GM10266 (cell line): ENCODE measurements around the gene ATE1.
A peak's percentile ranks its signal among the peaks of the same experiment; 100 is the strongest.

ENCODE experiments used
- DNase-seq: peaks from one replicate; pipeline ENCODE4 v3.0.0; 2012; ENCODE audit errors: extremely low spot score
- TF ChIP-seq, protein P1 (sequence below): IDR thresholded peaks from 2 replicates; pipeline ENCODE4 v1.5.1; 2012; ENCODE audit warnings: mild to moderate bottlenecking, low read depth; ENCODE audit not compliant: control insufficient read depth, insufficient read depth; ENCODE audit errors: missing control alignments

The ATE1 gene

DNA sequence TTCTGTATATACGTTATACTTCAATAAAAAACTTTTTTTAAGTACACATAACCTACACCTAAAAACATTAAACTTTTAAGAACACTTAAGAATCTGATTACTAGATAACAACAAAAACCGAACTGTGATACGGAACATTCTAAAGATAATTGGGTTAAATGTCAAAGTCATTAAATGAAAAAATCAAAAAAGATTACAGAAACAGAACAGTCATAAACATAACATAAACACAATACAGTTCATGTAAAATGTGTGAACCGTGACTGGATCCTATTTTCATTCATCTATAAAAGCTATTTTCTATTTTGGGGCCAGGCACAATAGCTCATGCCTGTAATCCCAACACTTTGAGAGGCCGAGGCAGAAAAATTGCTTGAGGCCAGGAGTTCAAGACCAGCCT lies 38.6 kb downstream of the ATE1 start:
- TF ChIP-seq, protein P1, sequence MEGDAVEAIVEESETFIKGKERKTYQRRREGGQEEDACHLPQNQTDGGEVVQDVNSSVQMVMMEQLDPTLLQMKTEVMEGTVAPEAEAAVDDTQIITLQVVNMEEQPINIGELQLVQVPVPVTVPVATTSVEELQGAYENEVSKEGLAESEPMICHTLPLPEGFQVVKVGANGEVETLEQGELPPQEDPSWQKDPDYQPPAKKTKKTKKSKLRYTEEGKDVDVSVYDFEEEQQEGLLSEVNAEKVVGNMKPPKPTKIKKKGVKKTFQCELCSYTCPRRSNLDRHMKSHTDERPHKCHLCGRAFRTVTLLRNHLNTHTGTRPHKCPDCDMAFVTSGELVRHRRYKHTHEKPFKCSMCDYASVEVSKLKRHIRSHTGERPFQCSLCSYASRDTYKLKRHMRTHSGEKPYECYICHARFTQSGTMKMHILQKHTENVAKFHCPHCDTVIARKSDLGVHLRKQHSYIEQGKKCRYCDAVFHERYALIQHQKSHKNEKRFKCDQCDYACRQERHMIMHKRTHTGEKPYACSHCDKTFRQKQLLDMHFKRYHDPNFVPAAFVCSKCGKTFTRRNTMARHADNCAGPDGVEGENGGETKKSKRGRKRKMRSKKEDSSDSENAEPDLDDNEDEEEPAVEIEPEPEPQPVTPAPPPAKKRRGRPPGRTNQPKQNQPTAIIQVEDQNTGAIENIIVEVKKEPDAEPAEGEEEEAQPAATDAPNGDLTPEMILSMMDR = no peak
- no peak for DNase-seq

DNA sequence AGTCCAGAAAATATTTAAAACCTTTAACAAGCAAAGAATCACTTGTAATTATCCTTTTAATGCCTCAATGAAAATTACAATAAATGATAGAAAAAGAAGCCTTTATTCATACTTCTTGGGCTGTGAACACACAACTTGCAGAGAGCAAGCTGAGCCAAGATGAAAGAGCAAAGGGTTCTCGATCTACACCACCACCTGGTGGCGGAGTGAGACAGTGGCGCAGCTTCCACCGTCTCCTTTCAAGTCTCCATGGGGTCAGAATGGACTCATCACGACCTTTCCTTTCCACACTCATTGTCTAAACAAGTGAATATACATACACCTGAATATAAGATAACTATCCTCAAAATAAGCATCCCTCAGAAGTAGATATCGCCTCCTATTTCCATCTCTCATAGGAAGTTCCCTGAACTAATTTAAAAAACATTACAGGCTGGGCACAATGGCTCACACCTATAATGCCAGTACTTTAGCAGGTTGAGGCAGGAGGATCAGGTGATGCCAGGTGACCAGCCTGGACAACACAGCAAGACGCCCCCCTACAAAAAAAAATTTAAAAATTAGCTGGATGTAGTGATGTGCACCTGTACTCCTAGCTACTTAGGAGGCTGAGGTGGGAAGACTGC lies 40.7 kb downstream of the ATE1 start:
- DNase-seq = peak; percentile 58
- TF ChIP-seq, protein P1 = peak; percentile 60

DNA sequence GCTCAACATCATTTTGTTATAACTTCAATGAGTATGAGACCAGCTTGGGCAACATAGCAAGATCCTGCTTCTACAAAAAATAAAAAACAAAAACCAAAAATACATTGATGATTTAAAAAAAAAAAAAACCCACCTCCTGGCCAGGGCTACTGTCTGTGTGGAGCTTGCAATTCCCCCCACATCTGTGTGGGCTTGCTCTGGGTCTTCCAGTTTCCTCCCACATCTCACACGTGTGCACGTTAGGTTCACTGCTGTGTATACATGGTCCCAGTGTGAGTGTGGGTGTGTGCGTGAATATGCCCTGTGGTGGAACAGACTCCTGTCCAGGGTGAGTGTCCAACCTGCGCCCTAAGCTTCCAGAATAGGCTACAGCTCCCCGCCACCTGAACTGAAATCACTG lies 41.6 kb downstream of the ATE1 start:
- TF ChIP-seq, protein P1 = no peak
- DNase-seq = no peak

DNA sequence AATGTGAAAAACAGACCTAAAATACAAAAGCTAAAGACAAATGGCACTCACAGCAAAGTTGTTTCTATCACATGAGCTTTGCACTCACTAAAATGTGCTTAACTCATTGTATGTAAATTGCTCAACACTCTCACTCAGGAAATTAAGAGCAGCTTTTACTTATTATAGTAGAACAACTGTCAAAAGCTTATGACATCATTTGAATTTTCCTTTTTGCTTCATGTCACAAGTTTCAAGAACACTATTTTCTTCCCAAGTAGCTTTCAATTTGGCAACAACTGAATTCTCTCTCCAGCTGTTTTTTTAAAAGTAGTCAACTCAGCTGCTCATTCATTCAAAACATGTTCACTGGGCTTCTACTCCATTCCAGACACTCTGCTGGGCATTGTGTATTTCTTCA lies 46.9 kb downstream of the ATE1 start:
- DNase-seq = peak; percentile 7
- TF ChIP-seq, protein P1 = no peak

DNA sequence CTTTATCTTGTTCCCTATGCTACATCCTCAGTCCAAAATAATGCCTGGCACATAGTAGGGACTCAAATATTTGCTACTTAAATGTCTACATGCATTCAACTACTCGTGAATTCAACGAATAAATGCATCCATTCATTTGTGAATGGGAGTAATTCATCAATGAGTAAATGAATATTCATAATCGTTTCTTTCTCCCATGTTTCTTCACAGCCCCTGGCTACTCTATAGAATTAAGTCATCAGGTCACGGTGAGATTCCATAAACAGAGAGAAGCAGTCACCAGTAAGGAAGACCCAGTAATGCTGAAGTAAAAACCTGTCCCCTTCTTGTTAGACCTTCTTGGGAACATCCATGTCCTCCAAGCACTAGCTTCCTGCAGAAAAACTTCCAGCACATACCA lies 48.4 kb downstream of the ATE1 start:
- TF ChIP-seq, protein P1 = no peak
- DNase-seq = no peak

DNA sequence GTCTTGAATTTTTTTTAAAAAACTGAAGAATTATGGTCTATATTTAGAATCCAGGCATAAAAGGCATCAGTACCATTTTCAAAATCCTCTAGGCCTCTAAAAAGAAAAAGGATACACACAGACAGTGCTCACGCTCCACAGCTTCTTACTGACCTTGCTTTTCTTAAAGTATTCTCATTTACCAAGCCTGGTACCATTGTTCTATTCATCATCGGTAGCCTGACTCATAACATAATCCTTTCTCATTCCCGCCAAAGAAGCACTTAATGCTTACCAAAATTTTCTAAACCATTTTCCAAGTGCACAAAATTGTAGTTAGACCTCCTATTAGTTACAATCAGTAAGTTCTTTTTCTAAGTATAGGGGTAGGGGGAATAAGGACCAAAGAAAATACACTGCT lies 54.6 kb downstream of the ATE1 start:
- DNase-seq = no peak
- TF ChIP-seq, protein P1 = no peak

DNA sequence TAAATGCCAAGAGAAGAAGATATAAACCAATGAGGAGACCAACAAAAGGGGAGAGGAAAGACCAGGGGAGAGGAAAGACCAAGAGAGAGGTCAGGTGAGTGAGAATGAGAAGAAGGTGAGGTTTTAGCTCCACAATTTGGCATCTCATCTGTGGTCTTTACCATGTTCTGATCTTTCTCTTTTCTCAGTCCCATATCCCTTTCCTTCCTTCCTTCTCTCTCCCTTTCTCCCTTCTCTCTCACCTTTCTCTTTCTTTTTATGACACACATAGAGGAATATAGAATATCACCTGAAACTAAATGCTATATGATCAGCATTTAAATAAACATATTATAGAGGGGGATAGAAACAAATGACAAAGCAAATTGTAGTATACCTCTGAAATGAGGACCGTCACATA lies 57.4 kb downstream of the ATE1 start:
- DNase-seq = no peak
- TF ChIP-seq, protein P1 = no peak
